HTR-8/SVneo (cell line): ENCODE data around the gene IL11RA.

ENCODE experiments used
- DNase-seq: peaks from one replicate; pipeline ENCODE4 v3.0.0; 2011; ENCODE audit warnings: low spot score, mixed read lengths; ENCODE audit not compliant: insufficient read length
- FAIRE-seq: peaks from 2 replicates; lab custom pipeline; 2011; peaks lifted over from hg19 to GRCh38; lab: Jason Lieb, UNC

Gene IL11RA

DNA sequence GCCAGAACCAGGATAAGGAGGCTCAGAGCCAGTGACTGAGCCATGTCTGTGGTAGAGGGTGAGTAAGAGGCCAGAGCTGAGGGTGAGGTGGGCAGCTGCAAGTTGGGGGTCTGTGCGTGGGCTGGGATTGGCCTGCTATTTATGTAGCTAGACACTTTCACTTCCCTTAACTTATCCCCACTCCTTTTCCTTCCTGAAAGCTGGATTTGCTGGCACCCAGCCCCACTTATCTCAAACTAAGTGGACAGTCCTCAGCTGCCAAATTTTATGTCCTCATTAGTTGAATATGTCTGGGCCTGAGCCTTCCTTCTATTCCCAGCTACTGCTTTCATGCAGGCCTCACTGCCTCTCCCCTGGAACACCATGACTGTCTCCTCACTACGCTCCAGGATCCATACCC, 58.0 kb downstream of the IL11RA start, which contains the start of gene CCL21:
TSS of gene CCL21 (minus strand) at position 114 of the 400 bp plus-strand sequence. CDS start at position 44, 70 bp downstream.
- no peak for DNase-seq
- no peak for FAIRE-seq
